Activated naive CD8-positive, alpha-beta T cell treated with anti-CD3 and anti-CD28 coated beads, Interleukin-2, amount 10 ng/mL, durations not matched to agents 7 days and 5 days (primary cell): Measurements from ENCODE around the gene MYZAP. TPM values are rescaled to one million over a fixed set of nuclear protein-coding genes. Genes with fewer than 3 reads are reported as not detected.

Experiments used
- ATAC-seq: fragments of 150-1000 bp; cut with Tn5 transposase; one replicate; pipeline ENCODE4 v1.10.0; 2021; ENCODE audit warnings: low read depth, moderate library complexity
- POLR2A ChIA-PET: fragments of 350-600 bp; sonication (Branson Sonifier 250); formaldehyde crosslinking; loops from one replicate; lab custom pipeline; 2021; ENCODE audit warnings: antibody characterized with exemption; lab: Charles Lee
- DNase-seq: peaks from one replicate; pipeline ENCODE4 v3.0.0; 2021
- H3K27ac Mint-ChIP-seq: one replicate; pipeline ENCODE4 v1.8.0; 2022; ENCODE audit warnings: mild to moderate bottlenecking, mixed read lengths
- H3K27me3 Mint-ChIP-seq: one replicate; pipeline ENCODE4 v1.8.0; 2022; ENCODE audit warnings: mild to moderate bottlenecking, moderate library complexity, mixed read lengths
- H3K36me3 Mint-ChIP-seq: one replicate; pipeline ENCODE4 v1.8.0; 2021; ENCODE audit warnings: mild to moderate bottlenecking, mixed read lengths
- H3K4me1 Mint-ChIP-seq: one replicate; pipeline ENCODE4 v1.8.0; 2021; ENCODE audit warnings: mixed read lengths
- H3K4me3 Mint-ChIP-seq: one replicate; pipeline ENCODE4 v1.8.0; 2022; ENCODE audit warnings: mild to moderate bottlenecking, moderate library complexity, mixed read lengths
- H3K9me3 Mint-ChIP-seq: one replicate; pipeline ENCODE4 v1.8.0; 2021; ENCODE audit warnings: mixed read lengths
- total RNA-seq, 2 experiments: library from RNA; stranded (reverse); gene quantifications; one replicate each; pipeline ENCODE4 v1.2.3, GENCODE V29; 2021

MYZAP gene
- total RNA-seq, 2 experiments from 2014 or later, result not detected

GRCh38 chr15:57654153-57654852 is 62.6 kb downstream of the MYZAP start:
- no peak overlapping the region for H3K27ac Mint-ChIP-seq
- H3K27me3 Mint-ChIP-seq, result peaks cover 23% of the 10 kb centered on the region
- POLR2A ChIA-PET, result interaction anchor here (1.4 kb wide), 1 partner anchor 11 kb away, joined by 4 read pairs; no protein-coding TSS in a partner anchor
- H3K9me3 Mint-ChIP-seq, result peaks cover 3% of the 10 kb centered on the region
- ATAC-seq (no peak), DNase-seq (no peak)
- no peaks in the 10 kb centered on the region for H3K36me3 Mint-ChIP-seq
- peaks cover 16% of the 10 kb centered on the region for H3K4me1 Mint-ChIP-seq
- no peak overlapping the region for H3K4me3 Mint-ChIP-seq

- peaks cover 16% of the 10 kb centered on the region for H3K4me1 Mint-ChIP-seq
- no peak overlapping the region for H3K4me3 Mint-ChIP-seq
- ATAC-seq (no peak), DNase-seq (no peak)
- peaks cover 3% of the 10 kb centered on the region for H3K9me3 Mint-ChIP-seq
- POLR2A ChIA-PET, result interaction anchor here (1.4 kb wide), 1 partner anchor 10 kb away, joined by 4 read pairs; no protein-coding TSS in a partner anchor
- H3K36me3 Mint-ChIP-seq, result no peaks in the 10 kb centered on the region
- peaks cover 26% of the 10 kb centered on the region for H3K27me3 Mint-ChIP-seq
- H3K27ac Mint-ChIP-seq, result no peak overlapping the region
Observed at GRCh38 chr15:57655053-57655452, 63.3 kb downstream of the MYZAP start.

- POLR2A ChIA-PET, result interaction anchor here (1.4 kb wide), 1 partner anchor 9 kb away, joined by 4 read pairs; no protein-coding TSS in a partner anchor
- no peak for ATAC-seq
- H3K9me3 Mint-ChIP-seq, result no peaks in the 10 kb centered on the region
- no peaks in the 10 kb centered on the region for H3K36me3 Mint-ChIP-seq
- peaks cover 27% of the 10 kb centered on the region for H3K27me3 Mint-ChIP-seq
- H3K4me1 Mint-ChIP-seq, result peaks cover 13% of the 10 kb centered on the region
- H3K4me3 Mint-ChIP-seq, result no peak overlapping the region
- no peak for DNase-seq
- no peak overlapping the region for H3K27ac Mint-ChIP-seq
Observed at GRCh38 chr15:57655809-57656208, 64.1 kb downstream of the MYZAP start.

GRCh38 chr15:57656434-57656833 is 64.7 kb downstream of the MYZAP start:
- H3K36me3 Mint-ChIP-seq, result no peaks in the 10 kb centered on the region
- ATAC-seq, result no peak
- H3K4me1 Mint-ChIP-seq, result peaks cover 8% of the 10 kb centered on the region
- H3K27ac Mint-ChIP-seq, result no peak overlapping the region
- no peak for DNase-seq
- no peak overlapping the region for H3K4me3 Mint-ChIP-seq
- peaks cover 27% of the 10 kb centered on the region for H3K27me3 Mint-ChIP-seq
- no peaks in the 10 kb centered on the region for H3K9me3 Mint-ChIP-seq
- POLR2A ChIA-PET, result no interaction called here

- Mint-ChIP-seq H3K27ac (no peak overlapping the region), H3K4me3 (no peak overlapping the region), H3K9me3 (no peaks in the 10 kb centered on the region), H3K4me1 (no peaks in the 10 kb centered on the region), H3K27me3 (peaks cover 35% of the 10 kb centered on the region), H3K36me3 (no peaks in the 10 kb centered on the region)
- no peak for ATAC-seq
- POLR2A ChIA-PET, result no interaction called here
- no peak for DNase-seq
Observed at GRCh38 chr15:57657619-57658018, 65.9 kb downstream of the MYZAP start.

GRCh38 chr15:57662091-57662744 is 70.5 kb downstream of the MYZAP start:
- Mint-ChIP-seq H3K4me1 (no peaks in the 10 kb centered on the region), H3K9me3 (no peaks in the 10 kb centered on the region), H3K36me3 (no peaks in the 10 kb centered on the region), H3K4me3 (no peak overlapping the region), H3K27ac (no peak overlapping the region), H3K27me3 (peaks cover 34% of the 10 kb centered on the region)
- POLR2A ChIA-PET, result no interaction called here
- no peak for DNase-seq
- no peak for ATAC-seq

GRCh38 chr15:57662802-57663201 is 71.1 kb downstream of the MYZAP start:
- POLR2A ChIA-PET, result interaction anchor here (0.6 kb wide), 1 partner anchor 114 kb away, joined by 4 read pairs; no protein-coding TSS in a partner anchor
- Mint-ChIP-seq H3K4me1 (no peaks in the 10 kb centered on the region), H3K4me3 (no peak overlapping the region), H3K27me3 (peaks cover 30% of the 10 kb centered on the region), H3K27ac (no peak overlapping the region), H3K9me3 (no peaks in the 10 kb centered on the region), H3K36me3 (no peaks in the 10 kb centered on the region)
- DNase-seq (no peak), ATAC-seq (no peak)

- H3K36me3 Mint-ChIP-seq, result no peaks in the 10 kb centered on the region
- no peak for ATAC-seq
- POLR2A ChIA-PET, result interaction anchor here (0.6 kb wide), 1 partner anchor 113 kb away, joined by 4 read pairs; no protein-coding TSS in a partner anchor
- no peak for DNase-seq
- H3K4me3 Mint-ChIP-seq, result no peak overlapping the region
- H3K27ac Mint-ChIP-seq, result no peak overlapping the region
- H3K9me3 Mint-ChIP-seq, result no peaks in the 10 kb centered on the region
- peaks cover 26% of the 10 kb centered on the region for H3K27me3 Mint-ChIP-seq
- H3K4me1 Mint-ChIP-seq, result no peaks in the 10 kb centered on the region
Observed at GRCh38 chr15:57663262-57663661, 71.6 kb downstream of the MYZAP start.

- no peak overlapping the region for H3K4me3 Mint-ChIP-seq
- no peak overlapping the region for H3K27ac Mint-ChIP-seq
- POLR2A ChIA-PET, result interaction anchor here (1.3 kb wide), 1 partner anchor 10 kb away, joined by 4 read pairs; no protein-coding TSS in a partner anchor
- DNase-seq, result no peak
- H3K9me3 Mint-ChIP-seq, result no peaks in the 10 kb centered on the region
- no peaks in the 10 kb centered on the region for H3K36me3 Mint-ChIP-seq
- H3K4me1 Mint-ChIP-seq, result no peaks in the 10 kb centered on the region
- peaks cover 19% of the 10 kb centered on the region for H3K27me3 Mint-ChIP-seq
- no peak for ATAC-seq
Observed at GRCh38 chr15:57665194-57665593, 73.5 kb downstream of the MYZAP start.

GRCh38 chr15:57665939-57666338 is 74.2 kb downstream of the MYZAP start:
- H3K4me1 Mint-ChIP-seq, result no peaks in the 10 kb centered on the region
- H3K36me3 Mint-ChIP-seq, result no peaks in the 10 kb centered on the region
- DNase-seq, result no peak
- H3K9me3 Mint-ChIP-seq, result no peaks in the 10 kb centered on the region
- POLR2A ChIA-PET, result no interaction called here
- ATAC-seq, result no peak
- H3K4me3 Mint-ChIP-seq, result no peak overlapping the region
- H3K27ac Mint-ChIP-seq, result no peak overlapping the region
- peaks cover 21% of the 10 kb centered on the region for H3K27me3 Mint-ChIP-seq

- Mint-ChIP-seq H3K4me1 (no peaks in the 10 kb centered on the region), H3K36me3 (no peaks in the 10 kb centered on the region), H3K27ac (no peak overlapping the region), H3K9me3 (no peaks in the 10 kb centered on the region), H3K4me3 (no peak overlapping the region), H3K27me3 (peaks cover 24% of the 10 kb centered on the region)
- POLR2A ChIA-PET, result no interaction called here
- ATAC-seq (no peak), DNase-seq (no peak)
Observed at GRCh38 chr15:57667171-57667849, 75.6 kb downstream of the MYZAP start.

- ATAC-seq (no peak), DNase-seq (no peak)
- Mint-ChIP-seq H3K36me3 (no peaks in the 10 kb centered on the region), H3K27me3 (peaks cover 29% of the 10 kb centered on the region), H3K9me3 (no peaks in the 10 kb centered on the region), H3K27ac (no peak overlapping the region), H3K4me1 (no peaks in the 10 kb centered on the region), H3K4me3 (no peak overlapping the region)
- POLR2A ChIA-PET, result no interaction called here
Observed at GRCh38 chr15:57668016-57668415, 76.3 kb downstream of the MYZAP start.

GRCh38 chr15:57671636-57672035 is 79.9 kb downstream of the MYZAP start:
- H3K4me3 Mint-ChIP-seq, result no peak overlapping the region
- H3K9me3 Mint-ChIP-seq, result no peaks in the 10 kb centered on the region
- ATAC-seq (no peak), DNase-seq (no peak)
- POLR2A ChIA-PET, result no interaction called here
- H3K36me3 Mint-ChIP-seq, result no peaks in the 10 kb centered on the region
- no peak overlapping the region for H3K27ac Mint-ChIP-seq
- H3K4me1 Mint-ChIP-seq, result no peaks in the 10 kb centered on the region
- H3K27me3 Mint-ChIP-seq, result peaks cover 35% of the 10 kb centered on the region
